HCT116 (cell line): ENCODE measurements around the gene ADGRD1. TPM values are rescaled to one million over a fixed set of nuclear protein-coding genes. Genes with fewer than 3 reads are reported as not detected.

ENCODE experiments used
- ATAC-seq: fragments of 200-7000 bp; cut with Tn5 transposase; 2 replicates; pipeline ENCODE4 v1.9.1; 2020; ENCODE audit warnings: mild to moderate bottlenecking, moderate library complexity
- BruUV-seq: library from RNA; stranded (reverse); fragments of 400-500 nt; replicated peaks from 2 replicates; lab custom pipeline; 2021; lab: Mats Ljungman, UMichigan
- CTCF ChIA-PET: fragments of 300-600 bp; sonication (Branson Sonifier 250); formaldehyde crosslinking; loops from one replicate; lab custom pipeline; 2021; ENCODE audit warnings: antibody characterized with exemption; lab: Charles Lee
- POLR2A ChIA-PET: fragments of 300-600, 350-600 bp; sonication (Branson Sonifier 250); formaldehyde crosslinking; loops from one replicate; lab custom pipeline; 2021; ENCODE audit warnings: antibody characterized with exemption; lab: Charles Lee
- RAD21 ChIA-PET, 2 experiments: fragments of 300-600 bp; sonication (Branson Sonifier 250); formaldehyde crosslinking; loops; one replicate each; lab custom pipeline; 2023; ENCODE audit warnings: low total read pairs in 2 of 2; ENCODE audit not compliant: uncharacterized antibody in 2 of 2, unreplicated experiment in 2 of 2, low non-redundant PET in 1 of 2; lab: Charles Lee
- DNase-seq: peaks from one replicate; pipeline ENCODE4 v3.0.0-alpha.2; 2010; ENCODE audit warnings: low read depth, low spot score
- H2AFZ ChIP-seq: fragments of 200-600 bp; shearing (Covaris generic), sonication (generic); 2 replicates; pipeline ENCODE4 v1.6.1; 2017; ENCODE audit warnings: low read depth, mixed run types, mixed read lengths, antibody characterized with exemption, low read length; ENCODE audit not compliant: poor library complexity, severe bottlenecking
- H3K27ac ChIP-seq: 2 replicates; pipeline ENCODE4 v1.5.1; 2012; ENCODE audit warnings: low read depth, low read length
- H3K27me3 ChIP-seq: fragments of 200-600 bp; sonication (generic); 2 replicates; pipeline ENCODE4 v1.6.1; 2016; ENCODE audit warnings: mixed run types, low read length, mixed read lengths; ENCODE audit not compliant: insufficient read depth
- H3K36me3 ChIP-seq, 2 experiments: fragments of 200-500 bp in 1 of 2; fragments of 200-600 bp in 1 of 2; sonication (Bioruptor generic) in 1 of 2; sonication (generic) in 1 of 2; 2 replicates each; pipeline versions ENCODE4 v1.5.1 to v1.6.1; 2014 to 2016; ENCODE audit warnings: low read length in 2 of 2, inconsistent platforms in 1 of 2, mixed read lengths in 1 of 2, mixed run types in 1 of 2; ENCODE audit not compliant: insufficient read depth in 2 of 2, control insufficient read depth in 1 of 2
- H3K4me1 ChIP-seq, 2 experiments: fragments of 200-600 bp in 1 of 2; sonication (generic) in 1 of 2; 2 replicates each; pipeline versions ENCODE4 v1.5.1 to v1.6.1; 2012 to 2017; ENCODE audit warnings: low read length in 2 of 2, inconsistent platforms in 1 of 2, mild to moderate bottlenecking in 1 of 2, mixed read lengths in 1 of 2, mixed run types in 1 of 2, moderate library complexity in 1 of 2; ENCODE audit not compliant: insufficient read depth in 2 of 2, control insufficient read depth in 1 of 2
- H3K4me2 ChIP-seq: fragments of 200-600 bp; sonication (generic); 2 replicates; pipeline ENCODE4 v1.6.1; 2017; ENCODE audit warnings: mixed run types, low read length, mixed read lengths
- H3K4me3 ChIP-seq, 2 experiments: fragments of 200-600 bp in 1 of 2; sonication (generic) in 1 of 2; replicated peaks in 1 of 2; 2 replicates each; pipeline ENCODE4 v1.5.1; 2011 to 2016; ENCODE audit warnings: low read length in 2 of 2, control low read depth in 1 of 2, low read depth in 1 of 2, mild to moderate bottlenecking in 1 of 2, mixed read lengths in 1 of 2, mixed run types in 1 of 2
- H3K79me2 ChIP-seq: fragments of 200-600 bp; sonication (generic); 2 replicates; pipeline ENCODE4 v1.6.1; 2017; ENCODE audit warnings: mild to moderate bottlenecking, mixed run types, low read length, moderate library complexity, mixed read lengths; ENCODE audit not compliant: insufficient read depth
- H3K9ac ChIP-seq: fragments of 200-600 bp; sonication (generic); 2 replicates; pipeline ENCODE4 v1.6.1; 2016; ENCODE audit warnings: low read length, mixed read lengths
- H3K9me2 ChIP-seq: fragments of 200-600 bp; sonication (generic), shearing (Covaris generic); 2 replicates; pipeline ENCODE4 v1.6.1; 2017; ENCODE audit warnings: mixed run types, mild to moderate bottlenecking, moderate library complexity; ENCODE audit not compliant: insufficient read depth
- H3K9me3 ChIP-seq, 2 experiments: fragments of 200-500 bp in 1 of 2; fragments of 200-600 bp in 1 of 2; sonication (Bioruptor generic) in 1 of 2; sonication (generic) in 1 of 2; 2 replicates each; pipeline ENCODE4 v1.6.1; 2014 to 2017; ENCODE audit warnings: low read length in 2 of 2, mixed read lengths in 2 of 2, inconsistent platforms in 1 of 2, low read depth in 1 of 2, mild to moderate bottlenecking in 1 of 2, mixed run types in 1 of 2, moderate library complexity in 1 of 2; ENCODE audit not compliant: control insufficient read depth in 1 of 2, insufficient read depth in 1 of 2
- H4K20me1 ChIP-seq: fragments of 200-600 bp; sonication (generic), shearing (Covaris generic); 2 replicates; pipeline ENCODE4 v1.6.1; 2017; ENCODE audit warnings: mixed run types, mild to moderate bottlenecking, moderate library complexity; ENCODE audit not compliant: insufficient read depth
- CBX3 ChIP-seq: IDR thresholded peaks from 2 replicates; pipeline ENCODE4 v1.6.1; 2012; ENCODE audit warnings: low read depth
- CTCF ChIP-seq, 3 experiments: fragments of 200-600 bp in 1 of 3; sonication (generic) in 1 of 3; IDR thresholded peaks in 2 of 3; conservative IDR thresholded peaks in 1 of 3; 2 replicates each; pipeline ENCODE4 v1.5.1; 2012 to 2017; ENCODE audit warnings: low read depth in 2 of 3, low read length in 2 of 3, antibody characterized with exemption in 1 of 3, borderline replicate concordance in 1 of 3, control low read depth in 1 of 3, mild to moderate bottlenecking in 1 of 3, mixed read lengths in 1 of 3, mixed run types in 1 of 3, moderate library complexity in 1 of 3; ENCODE audit not compliant: insufficient read depth in 1 of 3
- ELF1 ChIP-seq: IDR thresholded peaks from 2 replicates; pipeline ENCODE4 v1.6.1; 2012; ENCODE audit warnings: low read depth, borderline replicate concordance
- EZH2 ChIP-seq: fragments of 200-600 bp; sonication (generic); IDR thresholded peaks from 2 replicates; pipeline ENCODE4 v1.6.1; 2017; ENCODE audit warnings: antibody characterized with exemption, mixed run types
- EZH2phosphoT487 ChIP-seq: fragments of 200-600 bp; IDR thresholded peaks from 2 replicates; pipeline ENCODE4 v1.6.1; 2018; ENCODE audit warnings: antibody characterized with exemption, borderline replicate concordance
- FOSL1 ChIP-seq: IDR thresholded peaks from 2 replicates; pipeline ENCODE4 v1.6.1; 2012; ENCODE audit warnings: low read depth
- JUND ChIP-seq: IDR thresholded peaks from 2 replicates; pipeline ENCODE4 v1.6.1; 2012
- MAX ChIP-seq: IDR thresholded peaks from 2 replicates; pipeline ENCODE4 v1.6.1; 2012
- POLR2A ChIP-seq: IDR thresholded peaks from 2 replicates; pipeline ENCODE4 v1.7.0; 2011; ENCODE audit warnings: borderline replicate concordance; ENCODE audit not compliant: insufficient read depth, insufficient read length; ENCODE audit errors: extremely low read depth
- POLR2AphosphoS5 ChIP-seq: IDR thresholded peaks from 2 replicates; pipeline ENCODE4 v1.6.1; 2011; ENCODE audit warnings: mild to moderate bottlenecking, low read depth, low read length, moderate library complexity
- RAD21 ChIP-seq: IDR thresholded peaks from 2 replicates; pipeline ENCODE4 v1.6.1; 2012; ENCODE audit warnings: low read depth, mild to moderate bottlenecking
- REST ChIP-seq: IDR thresholded peaks from 2 replicates; pipeline ENCODE4 v1.6.1; 2012; ENCODE audit warnings: low read depth
- SP1 ChIP-seq: IDR thresholded peaks from 2 replicates; pipeline ENCODE4 v1.6.1; 2012; ENCODE audit warnings: low read depth
- SRF ChIP-seq: IDR thresholded peaks from 2 replicates; pipeline ENCODE4 v1.6.1; 2012; ENCODE audit warnings: low read depth
- TCF7L2 ChIP-seq: IDR thresholded peaks from 2 replicates; pipeline ENCODE4 v1.7.0; 2011; ENCODE audit warnings: borderline replicate concordance, inconsistent platforms; ENCODE audit not compliant: insufficient read depth, insufficient read length; ENCODE audit errors: extremely low read depth
- YY1 ChIP-seq: IDR thresholded peaks from 2 replicates; pipeline ENCODE4 v1.6.1; 2011; ENCODE audit warnings: low read length, low read depth, moderate library complexity, mild to moderate bottlenecking; ENCODE audit not compliant: insufficient replicate concordance; ENCODE audit errors: extremely low read depth
- ZFX ChIP-seq: fragments of 450-650 bp; IDR thresholded peaks from 2 replicates; pipeline ENCODE4 v1.6.1; 2017
- ZNF274 ChIP-seq: fragments of 200-500 bp; sonication (Bioruptor generic); IDR thresholded peaks from 2 replicates; pipeline ENCODE4 v1.6.1; 2014; ENCODE audit warnings: mild to moderate bottlenecking, low read depth, low read length, inconsistent platforms
- intact Hi-C: fragments of 100-400 bp; cut with micrococcal nuclease; formaldehyde crosslinking; loops from 2 replicates; pipeline ENCODE4 v1.10.0; 2022
- total RNA-seq: library from RNA; stranded (reverse); gene quantifications from one replicate; pipeline ENCODE4 v1.2.1, GENCODE V29; 2021; ENCODE audit not compliant: unreplicated experiment
- TF ChIP-seq, protein P1 (sequence below): IDR thresholded peaks from 2 replicates; pipeline ENCODE4 v1.6.1; 2012

ADGRD1 gene
- total RNA-seq, 1 experiment from 2014 or later, result 0.44 TPM

- TF ChIP-seq ELF1 (no peak), POLR2AphosphoS5 (no peak)
- TF ChIP-seq, protein P1, sequence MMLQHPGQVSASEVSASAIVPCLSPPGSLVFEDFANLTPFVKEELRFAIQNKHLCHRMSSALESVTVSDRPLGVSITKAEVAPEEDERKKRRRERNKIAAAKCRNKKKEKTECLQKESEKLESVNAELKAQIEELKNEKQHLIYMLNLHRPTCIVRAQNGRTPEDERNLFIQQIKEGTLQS, result no peak
Measured at GRCh38 chr12:131006036-131006735, 52.5 kb downstream of the ADGRD1 start (continued).

- Histone ChIP-seq H3K36me3 (no peaks in the 10 kb centered on the region), H3K9me3 (no peaks in the 10 kb centered on the region), H3K4me3 (no peak overlapping the region), H2AFZ (no peak overlapping the region)
- POLR2A ChIA-PET, result no interaction called here
- TF ChIP-seq CBX3 (no peak), CTCF (IDR thresholded peaks at IDR 0.05 in 2 of 3, conservative IDR thresholded peaks at IDR 0.05 in 1 of 3; ENCODE audit: borderline replicate concordance in 1 of 3, insufficient read depth in 1 of 3, low read depth in 2 of 3, low read length in 2 of 3) (no peak), RAD21 (no peak), SRF (no peak), SP1 (no peak), YY1 (no peak), ZNF274 (no peak), FOSL1 (no peak), MAX (no peak), EZH2 (no peak), JUND (no peak), POLR2A (no peak), REST (no peak), EZH2phosphoT487 (no peak), ELF1 (no peak), ZFX (no peak), TCF7L2 (no peak)
- TF ChIP-seq, all 23 proteins: peak for 0
- H3K4me1 ChIP-seq, result no peaks in the 10 kb centered on the region
- peaks cover 6% of the 10 kb centered on the region for H3K27me3 ChIP-seq
- CTCF ChIA-PET, result no interaction called here
- no peak overlapping the region for H3K27ac ChIP-seq
- RAD21 ChIA-PET, result no interaction called here
- BruUV-seq, result no TSS peak
- no peak overlapping the region for H3K4me2 ChIP-seq
- no peaks in the 10 kb centered on the region for H3K79me2 ChIP-seq
- intact Hi-C loops, result no loop called here
- no peak overlapping the region for H3K9ac ChIP-seq
- ATAC-seq (no peak), DNase-seq (no peak)
- no peaks in the 10 kb centered on the region for H4K20me1 ChIP-seq
- no peaks in the 10 kb centered on the region for H3K9me2 ChIP-seq
Measured at GRCh38 chr12:131007031-131007739, 53.5 kb downstream of the ADGRD1 start.
